NCI-H2227 (cell line): ENCODE results near the gene NAALADL2.
"Not testable (repeated sequence)": the region's sequence is repeated elsewhere in the genome, so short reads cannot be mapped to it uniquely, and the experiment has no call there.

Experiments used
- DNase-seq: peaks from one replicate; lab custom pipeline; 2025; ENCODE audit not compliant: unreplicated experiment; lab: John Stamatoyannopoulos, UW

Gene NAALADL2

GRCh38 chr3:175807175-175807574 is 948.0 kb downstream of the NAALADL2 start:
- no peak for DNase-seq

- no peak for DNase-seq
Measured at GRCh38 chr3:175818811-175819464, 959.8 kb downstream of the NAALADL2 start.

GRCh38 chr3:175822766-175823491 is 963.8 kb downstream of the NAALADL2 start:
- not testable (repeated sequence) for DNase-seq

- not testable (repeated sequence) for DNase-seq
Measured at GRCh38 chr3:175825016-175825580, 966.0 kb downstream of the NAALADL2 start.

- no peak for DNase-seq
Measured at GRCh38 chr3:175826759-175827158, 967.6 kb downstream of the NAALADL2 start.

- not testable (repeated sequence) for DNase-seq
Measured at GRCh38 chr3:175829809-175830208, 970.7 kb downstream of the NAALADL2 start.

GRCh38 chr3:175835763-175836162 is 976.6 kb downstream of the NAALADL2 start:
- not testable (repeated sequence) for DNase-seq

GRCh38 chr3:175836617-175837016 is 977.5 kb downstream of the NAALADL2 start:
- no peak for DNase-seq

- DNase-seq = no peak
Measured at GRCh38 chr3:175837962-175838361, 978.8 kb downstream of the NAALADL2 start.

GRCh38 chr3:175839366-175840005 is 980.4 kb downstream of the NAALADL2 start:
- no peak for DNase-seq

GRCh38 chr3:175851541-175851940 is 992.4 kb downstream of the NAALADL2 start:
- peak; percentile 27 for DNase-seq

- DNase-seq = no peak
Measured at GRCh38 chr3:175852560-175852959, 993.4 kb downstream of the NAALADL2 start.

GRCh38 chr3:175857666-175858270 is 998.6 kb downstream of the NAALADL2 start:
- DNase-seq = no peak
